Panc1 (cell line): ENCODE measurements around the gene IL16.

Experiments
- POLR2AphosphoS5 ChIP-seq: IDR thresholded peaks from 2 replicates; pipeline ENCODE4 v1.6.1; 2012; ENCODE audit warnings: mild to moderate bottlenecking, low read depth, low read length, moderate library complexity
- SIN3A ChIP-seq: IDR thresholded peaks from 2 replicates; pipeline ENCODE4 v1.6.1; 2012; ENCODE audit warnings: low read depth, mild to moderate bottlenecking, low read length, moderate library complexity, borderline replicate concordance; ENCODE audit not compliant: insufficient read depth
- TCF7L2 ChIP-seq: IDR thresholded peaks from 2 replicates; pipeline ENCODE4 v1.6.1; 2011; ENCODE audit warnings: mild to moderate bottlenecking, low read depth, low read length, inconsistent platforms
- TF ChIP-seq, protein P1 (sequence below): fragments of 450-650 bp; IDR thresholded peaks from 2 replicates; pipeline ENCODE4 v1.5.1; 2017; ENCODE audit warnings: mild to moderate bottlenecking

- TF ChIP-seq, protein P1, sequence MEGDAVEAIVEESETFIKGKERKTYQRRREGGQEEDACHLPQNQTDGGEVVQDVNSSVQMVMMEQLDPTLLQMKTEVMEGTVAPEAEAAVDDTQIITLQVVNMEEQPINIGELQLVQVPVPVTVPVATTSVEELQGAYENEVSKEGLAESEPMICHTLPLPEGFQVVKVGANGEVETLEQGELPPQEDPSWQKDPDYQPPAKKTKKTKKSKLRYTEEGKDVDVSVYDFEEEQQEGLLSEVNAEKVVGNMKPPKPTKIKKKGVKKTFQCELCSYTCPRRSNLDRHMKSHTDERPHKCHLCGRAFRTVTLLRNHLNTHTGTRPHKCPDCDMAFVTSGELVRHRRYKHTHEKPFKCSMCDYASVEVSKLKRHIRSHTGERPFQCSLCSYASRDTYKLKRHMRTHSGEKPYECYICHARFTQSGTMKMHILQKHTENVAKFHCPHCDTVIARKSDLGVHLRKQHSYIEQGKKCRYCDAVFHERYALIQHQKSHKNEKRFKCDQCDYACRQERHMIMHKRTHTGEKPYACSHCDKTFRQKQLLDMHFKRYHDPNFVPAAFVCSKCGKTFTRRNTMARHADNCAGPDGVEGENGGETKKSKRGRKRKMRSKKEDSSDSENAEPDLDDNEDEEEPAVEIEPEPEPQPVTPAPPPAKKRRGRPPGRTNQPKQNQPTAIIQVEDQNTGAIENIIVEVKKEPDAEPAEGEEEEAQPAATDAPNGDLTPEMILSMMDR = no peak
- TF ChIP-seq POLR2AphosphoS5 = no peak
- no peak for TF ChIP-seq TCF7L2
- no peak for TF ChIP-seq SIN3A
These were observed 97.8 kb downstream of the IL16 start for GRCh38 chr15:81294516-81294880.
